Hepatocyte (in vitro differentiated cells): ENCODE results near the gene PTPRN2. TPM values are rescaled to one million over a fixed set of nuclear protein-coding genes. Genes with fewer than 3 reads are reported as not detected.

Experiments used
- DNase-seq: peaks from one replicate; pipeline ENCODE4 v3.0.0-alpha.2; 2016; ENCODE audit warnings: low spot score
- H2AFZ ChIP-seq: fragments of 200-600 bp; sonication (generic); 2 replicates; pipeline ENCODE4 v1.6.0; 2016; ENCODE audit warnings: antibody characterized with exemption, mild to moderate bottlenecking
- H3K27ac ChIP-seq: fragments of 200-600 bp; sonication (generic); 2 replicates; pipeline ENCODE4 v1.5.1; 2016; ENCODE audit warnings: mild to moderate bottlenecking
- H3K27me3 ChIP-seq: fragments of 200-600 bp; sonication (generic); 2 replicates; pipeline ENCODE4 v1.6.1; 2016
- H3K36me3 ChIP-seq: fragments of 200-600 bp; sonication (generic); replicated peaks from 2 replicates; pipeline ENCODE4 v1.5.1; 2016; ENCODE audit warnings: low read depth; ENCODE audit not compliant: insufficient read depth
- H3K4me1 ChIP-seq: fragments of 200-600 bp; sonication (generic); 2 replicates; pipeline ENCODE4 v1.5.1; 2016; ENCODE audit warnings: mild to moderate bottlenecking, moderate library complexity; ENCODE audit not compliant: insufficient read depth
- H3K4me2 ChIP-seq: fragments of 200-600 bp; sonication (generic); 2 replicates; pipeline ENCODE4 v1.6.0; 2016
- H3K4me3 ChIP-seq: fragments of 200-600 bp; sonication (generic); 2 replicates; pipeline ENCODE4 v1.5.1; 2016; ENCODE audit warnings: mild to moderate bottlenecking
- H3K79me2 ChIP-seq: fragments of 200-600 bp; sonication (generic); 2 replicates; pipeline ENCODE4 v1.6.0; 2017; ENCODE audit warnings: mild to moderate bottlenecking
- H3K9me2 ChIP-seq: fragments of 200-600 bp; sonication (generic); replicated peaks from 2 replicates; pipeline ENCODE4 v1.6.0; 2017; ENCODE audit warnings: mild to moderate bottlenecking; ENCODE audit not compliant: insufficient read depth
- H3K9me3 ChIP-seq: fragments of 200-600 bp; sonication (generic); 2 replicates; pipeline ENCODE4 v1.5.1; 2016; ENCODE audit warnings: low read depth, mild to moderate bottlenecking
- H4K20me1 ChIP-seq: fragments of 200-600 bp; sonication (generic); 2 replicates; pipeline ENCODE4 v1.6.0; 2016; ENCODE audit warnings: mild to moderate bottlenecking; ENCODE audit not compliant: insufficient read depth, poor library complexity, severe bottlenecking
- EZH2 ChIP-seq: fragments of 200-600 bp; sonication (generic); IDR thresholded peaks from 2 replicates; pipeline ENCODE4 v1.6.1; 2016; ENCODE audit warnings: antibody characterized with exemption, mild to moderate bottlenecking, borderline replicate concordance
- EZH2phosphoT487 ChIP-seq: fragments of 200-600 bp; sonication (generic); IDR thresholded peaks from one replicate; pipeline ENCODE4 v1.6.1; 2018; ENCODE audit warnings: antibody characterized with exemption, mild to moderate bottlenecking, low read depth, moderate library complexity; ENCODE audit not compliant: unreplicated experiment, severe bottlenecking
- WGBS: methylation state at CpG from one replicate; pipeline ENCODE4 v1.1.6; 2016; ENCODE audit warnings: low lambda C conversion rate; ENCODE audit errors: missing lambda C conversion rate; 5-methylcytosine and 5-hydroxymethylcytosine counted together
- polyA plus RNA-seq: library from polyadenylated mRNA; unstranded; fragments of >200 nt; fragmentation: Nextera tagmentation; extraction: Ambion mirVana; gene quantifications from 2 replicates; pipeline ENCODE4 v1.2.1, GENCODE V29; 2016
- total RNA-seq: library from RNA; depleted of rRNA; stranded (reverse); fragments of >200 nt; gene quantifications from 2 replicates; pipeline ENCODE4 v1.2.3, GENCODE V29; 2014
- TF ChIP-seq, protein P1 (sequence below): fragments of 200-600 bp; sonication (generic); IDR thresholded peaks from 2 replicates; pipeline ENCODE4 v1.5.1; 2016; ENCODE audit warnings: antibody characterized with exemption, mild to moderate bottlenecking; ENCODE audit not compliant: poor library complexity

The PTPRN2 gene
- total and polyA plus RNA-seq, 2 experiments from 2014 or later, result 2.1 to 3.3 TPM

DNA sequence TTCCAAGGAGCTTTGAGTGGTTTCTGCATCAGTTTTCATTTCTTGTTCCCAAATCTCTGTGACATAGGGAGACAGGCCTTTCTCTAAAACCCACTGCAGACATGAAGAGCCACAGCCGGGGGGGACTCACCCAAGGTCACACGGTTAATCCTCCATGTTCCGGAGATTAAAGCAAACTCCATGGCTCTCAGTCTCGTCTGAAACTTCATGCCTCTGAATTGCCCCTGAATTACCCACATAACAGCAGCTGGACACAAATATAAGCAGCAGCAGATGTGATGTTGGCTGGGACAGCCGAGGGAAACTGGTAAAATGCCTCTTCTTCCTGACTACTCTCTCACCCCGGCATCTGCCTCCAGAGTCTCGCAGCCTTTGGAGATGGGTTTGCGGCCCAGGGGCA lies 848.6 kb downstream of the PTPRN2 start:
- Histone ChIP-seq H3K4me3 (no peak overlapping the region), H3K4me2 (no peak overlapping the region), H3K36me3 (no peaks in the 10 kb centered on the region), H3K9me2 (no peaks in the 10 kb centered on the region), H4K20me1 (no peaks in the 10 kb centered on the region), H3K9me3 (no peaks in the 10 kb centered on the region), H3K27ac (no peak overlapping the region), H2AFZ (no peak overlapping the region), H3K27me3 (peaks cover 5% of the 10 kb centered on the region), H3K4me1 (no peaks in the 10 kb centered on the region), H3K79me2 (no peaks in the 10 kb centered on the region)
- TF ChIP-seq, protein P1, sequence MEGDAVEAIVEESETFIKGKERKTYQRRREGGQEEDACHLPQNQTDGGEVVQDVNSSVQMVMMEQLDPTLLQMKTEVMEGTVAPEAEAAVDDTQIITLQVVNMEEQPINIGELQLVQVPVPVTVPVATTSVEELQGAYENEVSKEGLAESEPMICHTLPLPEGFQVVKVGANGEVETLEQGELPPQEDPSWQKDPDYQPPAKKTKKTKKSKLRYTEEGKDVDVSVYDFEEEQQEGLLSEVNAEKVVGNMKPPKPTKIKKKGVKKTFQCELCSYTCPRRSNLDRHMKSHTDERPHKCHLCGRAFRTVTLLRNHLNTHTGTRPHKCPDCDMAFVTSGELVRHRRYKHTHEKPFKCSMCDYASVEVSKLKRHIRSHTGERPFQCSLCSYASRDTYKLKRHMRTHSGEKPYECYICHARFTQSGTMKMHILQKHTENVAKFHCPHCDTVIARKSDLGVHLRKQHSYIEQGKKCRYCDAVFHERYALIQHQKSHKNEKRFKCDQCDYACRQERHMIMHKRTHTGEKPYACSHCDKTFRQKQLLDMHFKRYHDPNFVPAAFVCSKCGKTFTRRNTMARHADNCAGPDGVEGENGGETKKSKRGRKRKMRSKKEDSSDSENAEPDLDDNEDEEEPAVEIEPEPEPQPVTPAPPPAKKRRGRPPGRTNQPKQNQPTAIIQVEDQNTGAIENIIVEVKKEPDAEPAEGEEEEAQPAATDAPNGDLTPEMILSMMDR, result no peak
- TF ChIP-seq EZH2phosphoT487, result no peak
- TF ChIP-seq EZH2, result no peak
- 68% methylated on average over 8 of the region's 8 CpGs for WGBS
- DNase-seq, result no peak

DNA sequence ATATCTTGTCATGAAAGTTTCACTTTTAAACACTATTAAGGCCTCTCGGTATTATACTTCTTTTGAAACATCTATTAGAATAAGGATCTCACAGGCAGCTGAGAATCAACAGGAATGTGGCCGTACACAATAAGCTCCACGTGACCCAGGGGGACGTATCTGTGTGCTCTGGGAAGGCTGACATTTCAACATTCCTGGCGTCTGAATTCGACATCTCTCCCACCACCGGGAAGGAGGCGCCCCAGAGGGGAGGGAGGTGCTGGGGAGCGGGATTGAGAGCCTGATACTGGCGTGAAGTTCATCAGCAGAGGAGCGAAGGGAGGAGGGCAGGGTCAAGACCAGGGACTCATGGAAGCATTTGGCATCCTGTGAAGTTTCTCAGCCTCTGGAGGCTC lies 849.6 kb downstream of the PTPRN2 start:
- Histone ChIP-seq H3K27ac (no peak overlapping the region), H4K20me1 (no peaks in the 10 kb centered on the region), H3K4me2 (peak overlapping the region; percentile 33), H3K4me3 (no peak overlapping the region), H3K9me3 (no peaks in the 10 kb centered on the region), H3K36me3 (no peaks in the 10 kb centered on the region), H3K9me2 (no peaks in the 10 kb centered on the region), H3K79me2 (no peaks in the 10 kb centered on the region), H3K27me3 (peaks cover 5% of the 10 kb centered on the region), H2AFZ (no peak overlapping the region), H3K4me1 (no peaks in the 10 kb centered on the region)
- peak; percentile 39 for DNase-seq
- TF ChIP-seq EZH2, result no peak
- TF ChIP-seq EZH2phosphoT487, result no peak
- TF ChIP-seq, protein P1, result no peak
- WGBS, result 17% methylated on average over 11 of the region's 11 CpGs

DNA sequence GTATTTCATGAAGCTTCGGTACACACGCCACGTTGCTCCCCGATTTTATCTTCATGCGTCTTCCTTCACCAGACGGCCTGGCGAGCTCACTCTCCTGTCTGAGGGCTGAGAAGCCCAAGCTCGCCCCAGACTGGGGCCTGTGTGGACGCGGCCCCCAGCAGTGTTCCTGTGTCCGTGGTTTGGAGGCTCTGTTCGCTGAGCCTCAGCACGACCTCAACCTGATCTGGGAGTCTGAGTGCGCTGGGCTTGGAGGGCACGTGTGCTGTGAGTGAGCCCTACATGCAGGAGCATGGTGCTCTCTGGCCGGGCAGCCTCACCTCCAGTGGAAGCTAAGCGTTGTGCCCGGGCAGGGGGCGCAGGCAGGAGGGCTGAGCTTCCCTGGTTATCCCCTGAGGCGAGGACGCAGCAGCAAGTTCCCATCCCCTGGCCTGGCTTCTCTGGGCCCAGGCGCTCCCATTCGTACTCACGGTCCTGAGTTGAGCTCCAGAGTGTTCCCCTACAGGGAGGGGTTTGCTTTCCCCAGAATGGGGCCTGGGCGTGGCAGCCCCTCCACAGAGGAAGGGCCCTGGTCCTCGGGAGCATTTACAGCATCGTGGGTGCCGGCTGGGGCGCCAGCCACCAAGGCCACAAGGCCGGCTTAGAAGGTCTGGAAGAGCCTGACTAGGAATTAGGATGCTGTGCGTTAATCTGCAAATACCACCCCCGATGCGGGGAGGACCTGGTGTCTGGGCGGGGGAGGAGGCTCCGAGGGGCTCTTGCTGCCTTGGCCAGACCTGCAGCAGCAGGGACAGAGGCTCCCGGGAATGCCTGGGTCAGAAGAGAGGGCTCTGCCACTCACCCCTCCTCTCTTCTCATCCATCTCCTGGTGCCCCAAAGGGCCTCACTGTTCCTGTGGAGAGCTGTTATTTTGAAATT lies 850.2 kb downstream of the PTPRN2 start:
- H3K79me2 ChIP-seq, result no peaks in the 10 kb centered on the region
- no peaks in the 10 kb centered on the region for H3K9me2 ChIP-seq
- 82% methylated on average over 36 of the region's 36 CpGs for WGBS

More for the DNA sequence above, 850.2 kb downstream of the PTPRN2 start:
- no peaks in the 10 kb centered on the region for H4K20me1 ChIP-seq
- H3K4me2 ChIP-seq, result peak overlapping the region; percentile 33
- no peak overlapping the region for H3K4me3 ChIP-seq
- H2AFZ ChIP-seq, result no peak overlapping the region
- peaks cover 5% of the 10 kb centered on the region for H3K27me3 ChIP-seq
- TF ChIP-seq EZH2, result no peak
- TF ChIP-seq EZH2phosphoT487, result no peak
- TF ChIP-seq, protein P1, result no peak
- no peaks in the 10 kb centered on the region for H3K4me1 ChIP-seq
- no peaks in the 10 kb centered on the region for H3K36me3 ChIP-seq
- no peak overlapping the region for H3K27ac ChIP-seq
- no peak for DNase-seq
- H3K9me3 ChIP-seq, result no peaks in the 10 kb centered on the region
